Transverse colon (tissue), 4 donors: ENCODE measurements around the gene TOR3A.

ENCODE experiments used
- POLR2A ChIP-seq: fragments of 450-650 bp; IDR thresholded peaks from one replicate; pipeline ENCODE4 v1.6.1; 2016; ENCODE audit warnings: antibody characterized with exemption, mild to moderate bottlenecking, moderate library complexity
- POLR2AphosphoS5 ChIP-seq, 3 donors: sonication (generic); formaldehyde crosslinking; IDR thresholded peaks; one replicate each; pipeline ENCODE4 v1.6.1; 2016; ENCODE audit warnings: antibody characterized with exemption in 3 of 3
- TF ChIP-seq, protein P1 (sequence below), 5 experiments: fragments of 200-600 bp in 3 of 5; fragments of 450-650 bp in 2 of 5; sonication (generic) in 3 of 5; IDR thresholded peaks; 1 replicate in 2 of 5; 2 replicates in 3 of 5; pipeline ENCODE4 v1.5.1; 2016 to 2017; ENCODE audit warnings: antibody characterized with exemption in 5 of 5, inconsistent platforms in 3 of 5, mild to moderate bottlenecking in 2 of 5, moderate library complexity in 1 of 5

- TF ChIP-seq, protein P1, sequence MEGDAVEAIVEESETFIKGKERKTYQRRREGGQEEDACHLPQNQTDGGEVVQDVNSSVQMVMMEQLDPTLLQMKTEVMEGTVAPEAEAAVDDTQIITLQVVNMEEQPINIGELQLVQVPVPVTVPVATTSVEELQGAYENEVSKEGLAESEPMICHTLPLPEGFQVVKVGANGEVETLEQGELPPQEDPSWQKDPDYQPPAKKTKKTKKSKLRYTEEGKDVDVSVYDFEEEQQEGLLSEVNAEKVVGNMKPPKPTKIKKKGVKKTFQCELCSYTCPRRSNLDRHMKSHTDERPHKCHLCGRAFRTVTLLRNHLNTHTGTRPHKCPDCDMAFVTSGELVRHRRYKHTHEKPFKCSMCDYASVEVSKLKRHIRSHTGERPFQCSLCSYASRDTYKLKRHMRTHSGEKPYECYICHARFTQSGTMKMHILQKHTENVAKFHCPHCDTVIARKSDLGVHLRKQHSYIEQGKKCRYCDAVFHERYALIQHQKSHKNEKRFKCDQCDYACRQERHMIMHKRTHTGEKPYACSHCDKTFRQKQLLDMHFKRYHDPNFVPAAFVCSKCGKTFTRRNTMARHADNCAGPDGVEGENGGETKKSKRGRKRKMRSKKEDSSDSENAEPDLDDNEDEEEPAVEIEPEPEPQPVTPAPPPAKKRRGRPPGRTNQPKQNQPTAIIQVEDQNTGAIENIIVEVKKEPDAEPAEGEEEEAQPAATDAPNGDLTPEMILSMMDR (IDR thresholded peaks at IDR 0.05) = no peak
- TF ChIP-seq POLR2A = no peak
- TF ChIP-seq POLR2AphosphoS5 (IDR thresholded peaks at IDR 0.05) = no peak
These were observed 44.6 kb downstream of the TOR3A start for GRCh38 chr1:179126338-179127060.
